OCI-LY1 (cell line): Measurements from ENCODE around the gene SLC22A8.

Experiments
- H2AFZ ChIP-seq: fragments of 200-600 bp; sonication (generic), shearing (Covaris generic); 2 replicates; pipeline ENCODE4 v1.6.0; 2014; ENCODE audit warnings: antibody characterized with exemption, mild to moderate bottlenecking, low read length
- H3F3A ChIP-seq: fragments of 200-600 bp; sonication (generic), shearing (Covaris generic); 2 replicates; pipeline ENCODE4 v1.6.0; 2014; ENCODE audit warnings: mild to moderate bottlenecking, antibody characterized with exemption, low read length, moderate library complexity; ENCODE audit not compliant: insufficient read depth
- H3K27ac ChIP-seq: fragments of 200-600 bp; sonication (generic); 2 replicates; pipeline ENCODE4 v1.5.1; 2014; ENCODE audit warnings: low read length, mixed run types, mild to moderate bottlenecking, low read depth; ENCODE audit not compliant: poor library complexity, severe bottlenecking
- H3K27me3 ChIP-seq: fragments of 200-600 bp; sonication (generic); 2 replicates; pipeline ENCODE4 v1.6.0; 2014; ENCODE audit warnings: antibody characterized with exemption, mild to moderate bottlenecking, low read length, moderate library complexity; ENCODE audit not compliant: insufficient read depth
- H3K36me3 ChIP-seq: fragments of 200-600 bp; sonication (generic); 2 replicates; pipeline ENCODE4 v1.6.1; 2014; ENCODE audit warnings: mild to moderate bottlenecking, antibody characterized with exemption, low read length, moderate library complexity, mixed read lengths; ENCODE audit not compliant: insufficient read depth
- H3K4me1 ChIP-seq: fragments of 200-600 bp; sonication (generic); 2 replicates; pipeline ENCODE4 v1.5.1; 2014; ENCODE audit warnings: mild to moderate bottlenecking, low read length, moderate library complexity; ENCODE audit not compliant: insufficient read depth, severe bottlenecking
- H3K4me2 ChIP-seq: fragments of 200-600 bp; sonication (generic), shearing (Covaris generic); 2 replicates; pipeline ENCODE4 v1.6.1; 2014; ENCODE audit warnings: low read length
- H3K4me3 ChIP-seq: fragments of 200-600 bp; sonication (generic); 2 replicates; pipeline ENCODE4 v1.5.1; 2014; ENCODE audit warnings: low read length, low read depth, mild to moderate bottlenecking, mixed read lengths; ENCODE audit not compliant: poor library complexity, severe bottlenecking
- H3K79me2 ChIP-seq: fragments of 200-600 bp; shearing (Covaris generic); 2 replicates; pipeline ENCODE4 v1.6.1; 2016; ENCODE audit warnings: mixed run types, low read length, mixed read lengths; ENCODE audit not compliant: insufficient read depth
- H3K9ac ChIP-seq: fragments of 200-600 bp; sonication (generic), shearing (Covaris generic); 2 replicates; pipeline ENCODE4 v1.6.1; 2014; ENCODE audit warnings: mild to moderate bottlenecking, low read length, mixed read lengths
- H3K9me2 ChIP-seq: fragments of 200-600 bp; sonication (generic), shearing (Covaris generic); 2 replicates; pipeline ENCODE4 v1.6.1; 2014; ENCODE audit warnings: low read depth, mild to moderate bottlenecking, low read length, mixed read lengths
- H3K9me3 ChIP-seq: fragments of 200-600 bp; shearing (Covaris generic); 2 replicates; pipeline ENCODE4 v1.6.1; 2014; ENCODE audit warnings: low read length, mixed read lengths
- H4K20me1 ChIP-seq: fragments of 200-600 bp; sonication (generic), shearing (Covaris generic); 2 replicates; pipeline ENCODE4 v1.6.0; 2016; ENCODE audit warnings: mild to moderate bottlenecking, low read length; ENCODE audit not compliant: insufficient read depth
- CTCF ChIP-seq: fragments of 200-600 bp; sonication (generic), shearing (Covaris generic); IDR thresholded peaks from 2 replicates; pipeline ENCODE4 v1.5.1; 2017; ENCODE audit warnings: mild to moderate bottlenecking, antibody characterized with exemption, low read length, moderate library complexity, mixed read lengths
- EZH2 ChIP-seq: fragments of 200-600 bp; sonication (generic), shearing (Covaris generic); IDR thresholded peaks from 2 replicates; pipeline ENCODE4 v1.8.0; 2017; ENCODE audit warnings: borderline replicate concordance, mixed run types, mild to moderate bottlenecking, antibody characterized with exemption, low read length, moderate library complexity, mixed read lengths

SLC22A8 gene

DNA sequence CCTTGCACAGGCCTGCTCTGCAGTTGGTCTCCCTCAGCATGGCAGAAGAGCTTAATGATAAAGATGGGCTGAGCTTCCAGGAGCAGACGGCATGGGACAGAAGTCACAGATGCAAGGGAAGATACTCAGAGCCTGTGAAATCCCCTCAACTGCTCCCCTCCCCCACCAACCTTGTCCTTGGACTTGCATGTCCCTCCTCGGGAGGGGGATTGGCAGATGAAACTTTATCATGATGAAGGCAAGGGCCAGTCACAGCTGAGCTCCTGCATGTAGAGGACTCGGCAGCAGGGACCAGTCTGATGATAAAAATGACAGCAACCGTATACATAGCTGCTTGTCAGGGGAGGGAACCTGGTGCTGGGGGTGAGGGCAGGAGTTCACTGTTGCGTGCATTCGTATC, 6.8 kb upstream of the SLC22A8 start:
- Histone ChIP-seq H3K36me3 (no peaks in the 10 kb centered on the region), H3F3A (no peaks in the 10 kb centered on the region), H3K4me2 (no peak overlapping the region), H3K4me1 (no peaks in the 10 kb centered on the region), H3K9ac (no peak overlapping the region), H2AFZ (no peak overlapping the region), H3K27ac (no peak overlapping the region), H3K27me3 (0 out of 2 replicates have a peak, but pooled peaks cover under 1% of the 10 kb centered on the region), H4K20me1 (no peaks in the 10 kb centered on the region), H3K79me2 (no peaks in the 10 kb centered on the region), H3K9me3 (no peaks in the 10 kb centered on the region), H3K9me2 (no peaks in the 10 kb centered on the region), H3K4me3 (no peak overlapping the region)
- TF ChIP-seq EZH2 (no peak), CTCF (no peak)

DNA sequence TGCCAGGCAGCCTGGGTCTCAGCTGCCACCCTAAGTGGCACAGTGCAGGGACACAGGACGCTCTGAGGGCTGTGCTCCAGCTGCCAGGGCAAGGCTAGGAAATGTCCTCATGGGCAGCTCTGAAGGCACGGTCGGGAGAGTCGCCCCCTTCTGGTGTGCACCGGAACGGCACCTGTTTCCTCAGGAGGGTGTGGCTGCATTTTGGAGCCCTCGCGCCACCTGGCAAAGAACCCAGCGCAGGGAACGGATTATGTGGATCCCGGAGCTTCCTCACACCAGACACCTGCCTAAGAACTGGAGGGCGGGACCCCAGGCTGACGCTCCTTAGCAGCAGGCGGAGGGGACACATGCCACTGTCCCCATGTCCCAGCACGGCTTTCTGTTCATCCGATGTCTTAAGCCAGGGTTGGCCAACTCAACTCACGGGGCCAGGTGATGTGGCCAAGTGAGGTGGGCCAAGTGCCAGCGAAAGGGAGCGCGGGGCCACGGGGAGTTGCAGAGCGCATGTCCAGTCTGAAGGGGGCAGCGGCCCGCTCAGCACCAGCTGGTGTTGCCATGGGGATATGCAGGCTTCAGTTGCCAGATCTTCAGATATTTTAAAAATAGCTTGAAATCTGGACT, 5.1 kb upstream of the SLC22A8 start:
- Histone ChIP-seq H3K9me2 (no peaks in the 10 kb centered on the region), H3K4me1 (no peaks in the 10 kb centered on the region), H3K79me2 (no peaks in the 10 kb centered on the region), H3K9ac (no peak overlapping the region), H2AFZ (no peak overlapping the region), H3K27ac (no peak overlapping the region), H3K36me3 (no peaks in the 10 kb centered on the region), H3K9me3 (no peaks in the 10 kb centered on the region), H3K27me3 (0 out of 2 replicates have a peak, but pooled peaks cover 3% of the 10 kb centered on the region), H3K4me2 (no peak overlapping the region), H3F3A (no peaks in the 10 kb centered on the region), H4K20me1 (no peaks in the 10 kb centered on the region), H3K4me3 (no peak overlapping the region)
- peak; percentile 56 for TF ChIP-seq CTCF
- no peak for TF ChIP-seq EZH2

DNA sequence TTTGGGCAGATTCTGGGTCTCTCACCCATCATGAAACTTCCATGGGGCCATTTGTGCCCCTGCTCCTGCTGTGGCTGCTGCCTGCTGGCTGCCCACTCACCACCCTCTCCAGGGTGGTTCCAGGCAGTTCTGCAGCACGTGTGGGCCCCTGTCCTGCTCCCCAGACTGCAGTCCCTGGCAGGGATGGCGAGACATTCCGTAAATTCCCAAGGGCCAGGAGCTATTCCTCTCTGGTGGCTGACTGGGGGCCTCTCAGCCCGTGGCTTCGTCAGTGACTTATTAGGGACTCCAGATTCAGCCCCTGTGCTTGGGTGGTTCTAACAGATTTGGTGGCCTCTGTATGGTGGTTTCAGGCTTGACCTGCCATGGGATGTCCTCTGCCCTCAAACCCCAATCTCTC, 3.9 kb upstream of the SLC22A8 start:
- no peaks in the 10 kb centered on the region for H3K4me1 ChIP-seq
- no peaks in the 10 kb centered on the region for H3F3A ChIP-seq
- no peaks in the 10 kb centered on the region for H3K9me2 ChIP-seq
- H3K4me2 ChIP-seq = no peak overlapping the region
- no peak overlapping the region for H3K27ac ChIP-seq
- H4K20me1 ChIP-seq = no peaks in the 10 kb centered on the region
- H3K4me3 ChIP-seq = no peak overlapping the region
- TF ChIP-seq CTCF (no peak), EZH2 (no peak)
- H3K79me2 ChIP-seq = no peaks in the 10 kb centered on the region
- H2AFZ ChIP-seq = no peak overlapping the region
- H3K9me3 ChIP-seq = no peaks in the 10 kb centered on the region
- H3K36me3 ChIP-seq = no peaks in the 10 kb centered on the region
- H3K9ac ChIP-seq = no peak overlapping the region
- 0 out of 2 replicates have a peak, but pooled peaks cover 3% of the 10 kb centered on the region for H3K27me3 ChIP-seq
